Aorta (tissue), 5 donors: ENCODE results near the gene LUC7L3. TPM values are rescaled to one million over a fixed set of nuclear protein-coding genes. Genes with fewer than 3 reads are reported as not detected.
A peak's percentile ranks its signal among the peaks of the same experiment; 100 is the strongest.
"Not testable (repeated sequence)": the region's sequence is repeated elsewhere in the genome, so short reads cannot be mapped to it uniquely, and the experiment has no call there.

ENCODE experiments used
- ATAC-seq: fragments of 200-7000 bp; cut with Tn5 transposase; one replicate; pipeline ENCODE4 v1.9.1; 2022; ENCODE audit warnings: moderate library complexity; ENCODE audit not compliant: low FRiP score
- DNase-seq, 2 donors: peaks; one replicate each; pipeline ENCODE4 v3.0.0-alpha.2; 2020
- H3K27ac ChIP-seq, 2 donors: one replicate each; pipeline ENCODE4 v1.5.1; 2013; ENCODE audit warnings: low read length in 2 of 2, mild to moderate bottlenecking in 2 of 2, moderate library complexity in 2 of 2, control low read depth in 1 of 2, inconsistent platforms in 1 of 2, low read depth in 1 of 2
- H3K27me3 ChIP-seq, 2 donors: one replicate each; pipeline ENCODE4 v1.6.1; 2013; ENCODE audit warnings: control low read depth in 1 of 2, low read length in 1 of 2, mild to moderate bottlenecking in 1 of 2, moderate library complexity in 1 of 2; ENCODE audit not compliant: insufficient read depth in 2 of 2, control insufficient read depth in 1 of 2
- H3K36me3 ChIP-seq, 2 donors: one replicate each; pipeline ENCODE4 v1.6.1; 2013; ENCODE audit warnings: control low read depth in 1 of 2, low read length in 1 of 2, mild to moderate bottlenecking in 1 of 2; ENCODE audit not compliant: insufficient read depth in 2 of 2, control insufficient read depth in 1 of 2
- H3K4me1 ChIP-seq, 2 donors: one replicate each; pipeline ENCODE4 v1.6.1; 2013; ENCODE audit warnings: low read length in 2 of 2, control low read depth in 1 of 2, mild to moderate bottlenecking in 1 of 2, moderate library complexity in 1 of 2; ENCODE audit not compliant: insufficient read depth in 2 of 2, control insufficient read depth in 1 of 2
- H3K4me3 ChIP-seq, 2 donors: one replicate each; pipeline ENCODE4 v1.5.1; 2013; ENCODE audit warnings: low read length in 2 of 2, control low read depth in 1 of 2, mild to moderate bottlenecking in 1 of 2
- H3K9me3 ChIP-seq: one replicate; pipeline ENCODE4 v1.6.1; 2013; ENCODE audit warnings: mild to moderate bottlenecking, low read length; ENCODE audit not compliant: control insufficient read depth
- WGBS, 2 donors: extraction: QIAGEN DNeasy Blood & Tissue Kit; methylation state at CpG; one replicate each; pipeline ENCODE4 v1.1.7; 2013; 5-methylcytosine and 5-hydroxymethylcytosine counted together
- intact Hi-C, 2 donors: fragments of 100-400 bp; cut with DNase I; formaldehyde crosslinking; loops; one replicate each; pipeline versions ENCODE4 v1.14.2 to v1.15.0; 2022
- polyA plus RNA-seq, 2 donors: library from polyadenylated mRNA; stranded (reverse); fragments of 200-250 nt; gene quantifications; one replicate each; pipeline ENCODE4 v1.2.3, GENCODE V29; 2013
- total RNA-seq, 2 donors: library from RNA; stranded (reverse); fragmentation: NEBNext Ultra II Directional; extraction: Animal tissue kit (Norgen Biotek cat#: 25700); gene quantifications; one replicate each; pipeline ENCODE4 v1.2.1, GENCODE V29; 2021
- donor health status: healthy with polysubstance abuse.
- donor health status: Bipolar disorder and iron deficiency.
- donor health status: DM: no; HTN: no; CAD: no.
- donor health status: DM: no; HTN: no; CAD: no.
- donor health status: DM: yes; HTN: yes; CAD: no.

Gene LUC7L3
- total and polyA plus RNA-seq, 4 donors: 123 to 852 (median 168) TPM

- no peak overlapping the region for H3K27ac ChIP-seq
- WGBS, 2 donors: 23 to 33% methylated on average over 3 of the region's 3 CpGs
- no peaks in the 10 kb centered on the region for H3K9me3 ChIP-seq
- no peaks in the 10 kb centered on the region for H3K27me3 ChIP-seq
- no peak for DNase-seq
- no peak overlapping the region for H3K4me3 ChIP-seq
- peaks cover 0 to 4% of the 10 kb centered on the region in 2 donors for H3K4me1 ChIP-seq
- ATAC-seq: no peak
- H3K36me3 ChIP-seq: peaks cover 9 to 11% of the 10 kb centered on the region in 2 donors
- intact Hi-C loops: loop anchor here (2.0 to 5.0 kb wide), 4 partner anchors 65 to 147 kb away; partner anchors contain the start of gene ABCC3 (in 1 of the 2)
Measured at GRCh38 chr17:50697663-50698272, 21.6 kb upstream of the LUC7L3 start.

GRCh38 chr17:50699410-50699809 is 20.0 kb upstream of the LUC7L3 start:
- Histone ChIP-seq H3K27me3 (no peaks in the 10 kb centered on the region), H3K27ac (no peak overlapping the region), H3K4me1 (no peaks in the 10 kb centered on the region), H3K36me3 (peaks cover 9 to 11% of the 10 kb centered on the region in 2 donors), H3K4me3 (no peak overlapping the region), H3K9me3 (no peaks in the 10 kb centered on the region)
- ATAC-seq (no peak), DNase-seq (no peak)
- intact Hi-C loops: loop anchor here in 1 of 2 donors (5.0 kb wide), 2 partner anchors 67 to 147 kb away; partner anchors contain the start of gene ABCC3
- WGBS, 2 donors: 65 to 66% methylated on average over 7 of the region's 7 CpGs

- ATAC-seq (no peak), DNase-seq (no peak)
- 79 to 80% methylated on average over 3 of the region's 3 CpGs for WGBS, 2 donors
- Histone ChIP-seq H3K4me1 (no peaks in the 10 kb centered on the region), H3K9me3 (no peaks in the 10 kb centered on the region), H3K27me3 (no peaks in the 10 kb centered on the region), H3K36me3 (peaks cover 0 to 5% of the 10 kb centered on the region in 2 donors), H3K4me3 (no peak overlapping the region), H3K27ac (no peak overlapping the region)
- intact Hi-C loops: no loop called here
Measured at GRCh38 chr17:50703162-50703561, 16.2 kb upstream of the LUC7L3 start.

GRCh38 chr17:50707289-50708049 is 11.9 kb upstream of the LUC7L3 start, which contains the start of gene ANKRD40:
Gene ANKRD40, minus strand, starts transcription at chr17:50707914. Its CDS starts 260 bp downstream, at chr17:50707654.
- 0% methylated on average over 35 to 74 of the region's 74 CpGs for WGBS, 2 donors
- no peaks in the 10 kb centered on the region for H3K27me3 ChIP-seq
- H3K36me3 ChIP-seq: no peaks in the 10 kb centered on the region
- no peaks in the 10 kb centered on the region for H3K4me1 ChIP-seq
- ATAC-seq (peak; percentile 93), DNase-seq (peak; percentile 94 to 95)
- H3K27ac ChIP-seq: peak within 1 kb of the TSS; percentile 96 to 98
- intact Hi-C loops: loop anchor here in 1 of 2 donors (1.0 kb wide), 1 partner anchor 12 kb away; the partner anchor contains the start of gene LUC7L3
- H3K9me3 ChIP-seq: no peaks in the 10 kb centered on the region
- H3K4me3 ChIP-seq: peak within 1 kb of the TSS; percentile 71 to 73

- peak; percentile 37 for ATAC-seq
Measured at GRCh38 chr17:50708050-50709000, 11.1 kb upstream of the LUC7L3 start.

GRCh38 chr17:50709053-50709452 is 10.3 kb upstream of the LUC7L3 start:
- intact Hi-C loops, H3K27me3 ChIP-seq, H3K9me3 ChIP-seq, ATAC-seq, H3K36me3 ChIP-seq, DNase-seq, H3K4me1 ChIP-seq, H3K4me3 ChIP-seq: not testable (repeated sequence)
- peak overlapping the region; percentile 96 to 98 for H3K27ac ChIP-seq
- 83 to 89% methylated on average over 4 of the region's 4 CpGs for WGBS, 2 donors

More at GRCh38 chr17:50708050-50709000, 11.1 kb upstream of the LUC7L3 start:
- no peak for DNase-seq
- no peaks in the 10 kb centered on the region for H3K9me3 ChIP-seq
- H3K4me3 ChIP-seq: peak overlapping the region in 1 of 2 donors; percentile 50
- H3K4me1 ChIP-seq: no peaks in the 10 kb centered on the region
- H3K27ac ChIP-seq: peak overlapping the region; percentile 96 to 98
- intact Hi-C loops: loop anchor here in 1 of 2 donors (1.0 kb wide), 1 partner anchor 11 kb away; the partner anchor contains the start of gene LUC7L3
- H3K27me3 ChIP-seq: no peaks in the 10 kb centered on the region
- no peaks in the 10 kb centered on the region for H3K36me3 ChIP-seq
- WGBS, 2 donors: 2 to 3% methylated on average over 6 of the region's 6 CpGs

GRCh38 chr17:50710025-50710424 is 9.4 kb upstream of the LUC7L3 start:
- intact Hi-C loops: no loop called here
- WGBS, 2 donors: 86 to 88% methylated on average over 2 of the region's 2 CpGs
- Histone ChIP-seq H3K27me3 (no peaks in the 10 kb centered on the region), H3K4me1 (no peaks in the 10 kb centered on the region), H3K4me3 (no peak overlapping the region), H3K27ac (no peak overlapping the region), H3K36me3 (no peaks in the 10 kb centered on the region), H3K9me3 (no peaks in the 10 kb centered on the region)
- no peak for ATAC-seq
- no peak for DNase-seq

GRCh38 chr17:50710650-50711049 is 8.8 kb upstream of the LUC7L3 start:
- 94% methylated on average over 4 of the region's 4 CpGs for WGBS, 2 donors
- Histone ChIP-seq H3K27ac (no peak overlapping the region), H3K4me3 (no peak overlapping the region), H3K36me3 (no peaks in the 10 kb centered on the region), H3K27me3 (no peaks in the 10 kb centered on the region), H3K4me1 (no peaks in the 10 kb centered on the region), H3K9me3 (no peaks in the 10 kb centered on the region)
- no peak for DNase-seq
- ATAC-seq: no peak
- intact Hi-C loops: no loop called here
